ENCODE results near the gene GATA3. TPM values are rescaled to one million over a fixed set of nuclear protein-coding genes. Genes with fewer than 3 reads are reported as not detected.
A peak's percentile ranks its signal among the peaks of the same experiment; 100 is the strongest.

Gene GATA3
- total and polyA plus RNA-seq, 2 experiments from 2014 or later, result not detected

GRCh38 chr10:8044331-8044907 lies 10.1 kb upstream of the GATA3 start:
- Histone ChIP-seq H3K9me3 (ENCODE audit: low read depth) (no peaks in the 10 kb centered on the region), H2AFZ (no peak overlapping the region), H3K36me3 (ENCODE audit: low read depth) (no peaks in the 10 kb centered on the region), H3K27me3 (replicated peaks; ENCODE audit: insufficient read depth) (peaks cover 94% of the 10 kb centered on the region), H3K9ac (no peak overlapping the region), H3F3A (ENCODE audit: insufficient read depth) (no peaks in the 10 kb centered on the region), H3K9me2 (ENCODE audit: insufficient read depth) (no peaks in the 10 kb centered on the region), H3K27ac (no peak overlapping the region), H3K4me3 (no peak overlapping the region), H4K20me1 (ENCODE audit: insufficient read depth) (no peaks in the 10 kb centered on the region), H3K4me1 (ENCODE audit: insufficient read depth) (no peaks in the 10 kb centered on the region), H3K79me2 (ENCODE audit: insufficient read depth) (no peaks in the 10 kb centered on the region), H3K4me2 (ENCODE audit: unreplicated experiment) (no peak overlapping the region)
- 6 to 7% methylated on average over 12 of the region's 12 CpGs for WGBS, 2 experiments (ENCODE audit: low coverage in 1 of 2, low lambda C conversion rate in 2 of 2, missing lambda C conversion rate in 2 of 2)
- no peak for DNase-seq
- TF ChIP-seq EZH2 (IDR thresholded peaks at IDR 0.05; ENCODE audit: insufficient read depth, poor library complexity, severe bottlenecking) (no peak), EZH2phosphoT487 (IDR thresholded peaks at IDR 0.05; ENCODE audit: insufficient read depth, low read depth) (0 out of 2 replicates have a peak, but pooled peaks have one; percentile 40)
- in situ Hi-C loops (cut with MboI), result no loop called here

- in situ Hi-C loops (cut with MboI), result no loop called here
- no peak overlapping the region for H2AFZ ChIP-seq
These were observed 9.4 kb upstream of the GATA3 start for GRCh38 chr10:8044908-8045725.

GRCh38 chr10:8045726-8046494 lies 8.6 kb upstream of the GATA3 start:
- peaks cover 93% of the 10 kb centered on the region for H3K27me3 ChIP-seq (replicated peaks; ENCODE audit: insufficient read depth)
- H3K9me2 ChIP-seq (ENCODE audit: insufficient read depth), result no peaks in the 10 kb centered on the region
- H3K9me3 ChIP-seq (ENCODE audit: low read depth), result no peaks in the 10 kb centered on the region
- no peaks in the 10 kb centered on the region for H3K79me2 ChIP-seq (ENCODE audit: insufficient read depth)
- H3F3A ChIP-seq (ENCODE audit: insufficient read depth), result no peaks in the 10 kb centered on the region
- H3K27ac ChIP-seq, result no peak overlapping the region
- 0 out of 2 replicates have a peak, but pooled peaks cover 3% of the 10 kb centered on the region for H3K4me1 ChIP-seq (ENCODE audit: insufficient read depth)
- H2AFZ ChIP-seq, result no peak overlapping the region
- in situ Hi-C loops (cut with MboI), result no loop called here
- no peak overlapping the region for H3K9ac ChIP-seq
- no peaks in the 10 kb centered on the region for H3K36me3 ChIP-seq (ENCODE audit: low read depth)
- H3K4me2 ChIP-seq (ENCODE audit: unreplicated experiment), result no peak overlapping the region
- no peaks in the 10 kb centered on the region for H4K20me1 ChIP-seq (ENCODE audit: insufficient read depth)
- TF ChIP-seq EZH2 (IDR thresholded peaks at IDR 0.05; ENCODE audit: insufficient read depth, poor library complexity, severe bottlenecking) (no peak), EZH2phosphoT487 (IDR thresholded peaks at IDR 0.05; ENCODE audit: insufficient read depth, low read depth) (no peak)
- no peak for DNase-seq
- peak overlapping the region; percentile 42; the same call in 1 of the 2 replicates for H3K4me3 ChIP-seq
- 4 to 7% methylated on average over 17 of the region's 17 CpGs for whole genome bisulfite sequencing, 2 experiments (ENCODE audit: low coverage in 1 of 2, low lambda C conversion rate in 2 of 2, missing lambda C conversion rate in 2 of 2)

More at GRCh38 chr10:8044908-8045725, 9.4 kb upstream of the GATA3 start:
- no peak for TF ChIP-seq EZH2 (IDR thresholded peaks at IDR 0.05; ENCODE audit: insufficient read depth, poor library complexity, severe bottlenecking)
- 0 out of 2 replicates have a peak, but pooled peaks have one; percentile 41 for TF ChIP-seq EZH2phosphoT487 (IDR thresholded peaks at IDR 0.05; ENCODE audit: insufficient read depth, low read depth)
- Histone ChIP-seq H3K4me1 (ENCODE audit: insufficient read depth) (0 out of 2 replicates have a peak, but pooled peaks cover under 1% of the 10 kb centered on the region), H3K9ac (no peak overlapping the region), H3F3A (ENCODE audit: insufficient read depth) (no peaks in the 10 kb centered on the region), H4K20me1 (ENCODE audit: insufficient read depth) (no peaks in the 10 kb centered on the region), H3K27me3 (replicated peaks; ENCODE audit: insufficient read depth) (peaks cover 94% of the 10 kb centered on the region), H3K4me3 (peak overlapping the region; percentile 42; the same call in 1 of the 2 replicates), H3K79me2 (ENCODE audit: insufficient read depth) (no peaks in the 10 kb centered on the region), H3K36me3 (ENCODE audit: low read depth) (no peaks in the 10 kb centered on the region), H3K9me3 (ENCODE audit: low read depth) (no peaks in the 10 kb centered on the region), H3K4me2 (ENCODE audit: unreplicated experiment) (peak overlapping the region; percentile 62), H3K9me2 (ENCODE audit: insufficient read depth) (no peaks in the 10 kb centered on the region), H3K27ac (no peak overlapping the region)
- DNase-seq, result no peak
- 1 to 2% methylated on average over 31 to 32 of the region's 32 CpGs for WGBS, 2 experiments (ENCODE audit: low coverage in 1 of 2, low lambda C conversion rate in 2 of 2, missing lambda C conversion rate in 2 of 2)

All from GM23248 (cell line).